Stimulated activated CD4-positive, alpha-beta T cell treated with anti-CD3 and anti-CD28 coated beads, TNF-alpha, amount 100 ng/mL, for 1 hour (primary cell): ENCODE data around the gene OLFM1.
"Not testable (repeated sequence)": the region's sequence is repeated elsewhere in the genome, so short reads cannot be mapped to it uniquely, and the experiment has no call there.

Experiments
- DNase-seq, 3 donors: peaks; one replicate each; pipeline ENCODE4 v3.0.0-alpha.2; 2020; ENCODE audit warnings: low read depth in 3 of 3, low spot score in 1 of 3

The OLFM1 gene

GRCh38 chr9:135105938-135106491, 18.5 kb downstream of the OLFM1 start:
- DNase-seq: no peak

DNA sequence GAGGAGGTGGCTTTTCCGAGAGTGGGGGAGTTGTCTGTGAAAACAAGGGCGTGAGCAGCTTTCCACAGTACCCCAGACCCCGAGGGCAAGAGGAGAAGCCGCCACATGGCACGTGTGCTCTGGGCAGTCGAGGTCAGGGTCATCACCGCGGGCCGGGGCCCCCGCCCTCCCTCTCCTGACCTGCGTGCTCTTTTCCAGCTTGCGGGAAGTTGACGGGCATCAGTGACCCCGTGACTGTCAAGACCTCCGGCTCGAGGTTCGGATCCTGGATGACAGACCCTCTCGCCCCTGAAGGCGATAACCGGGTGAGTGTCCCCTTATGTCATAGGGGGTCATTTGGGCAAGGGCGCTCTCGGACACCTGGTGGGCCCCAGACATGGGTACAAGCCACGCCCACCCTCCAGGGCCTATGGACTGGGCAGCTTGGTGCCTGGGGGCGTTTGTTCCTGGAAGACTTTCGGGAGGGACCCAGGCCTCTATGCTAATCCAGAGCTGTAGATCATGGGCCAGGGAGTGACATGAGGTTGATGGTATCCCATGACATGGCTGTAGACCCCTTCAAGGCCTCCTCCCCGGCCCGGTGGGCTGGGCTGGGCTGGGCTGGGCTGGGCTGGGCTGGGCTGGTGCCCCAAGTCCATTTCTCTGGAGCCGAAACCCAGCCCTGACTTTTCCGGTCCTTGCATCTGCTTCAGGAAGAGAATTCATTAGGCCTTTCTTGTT, 19.2 kb downstream of the OLFM1 start:
- DNase-seq: no peak

- no peak for DNase-seq
Measured at GRCh38 chr9:135107581-135108235, 20.2 kb downstream of the OLFM1 start.

DNA sequence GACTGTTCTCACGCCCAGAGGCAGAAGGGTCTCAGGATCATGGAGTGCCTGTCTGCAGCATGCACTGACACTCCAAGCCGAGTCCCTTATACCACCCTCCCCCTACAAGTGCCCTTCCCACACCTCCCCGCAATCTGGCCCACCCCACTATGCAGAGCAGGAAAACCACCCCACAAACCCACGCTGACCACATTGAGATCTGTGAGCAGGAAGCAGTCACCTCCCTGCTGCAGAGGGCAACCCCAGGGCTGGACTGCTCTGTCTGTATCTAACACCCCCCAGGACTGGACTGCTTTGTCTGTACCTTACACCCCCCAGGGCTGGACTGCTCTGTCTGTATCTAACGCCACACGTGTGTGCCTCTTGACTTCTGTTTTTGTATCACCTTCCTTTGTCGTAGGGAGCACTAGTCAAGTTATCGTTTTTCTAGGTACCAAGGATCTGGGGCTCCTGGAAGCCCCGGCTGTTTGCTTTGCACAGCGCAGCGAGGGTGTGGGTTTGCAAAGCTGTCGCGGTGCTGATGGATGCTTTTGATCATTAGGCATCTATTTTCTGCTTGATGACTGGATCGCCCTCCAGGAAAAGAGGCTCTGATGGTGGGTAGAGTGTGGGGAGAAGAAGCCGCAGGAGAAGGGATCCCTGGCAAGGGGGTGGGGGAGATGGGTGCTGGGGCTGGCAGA, 21.5 kb downstream of the OLFM1 start:
- DNase-seq: no peak

DNA sequence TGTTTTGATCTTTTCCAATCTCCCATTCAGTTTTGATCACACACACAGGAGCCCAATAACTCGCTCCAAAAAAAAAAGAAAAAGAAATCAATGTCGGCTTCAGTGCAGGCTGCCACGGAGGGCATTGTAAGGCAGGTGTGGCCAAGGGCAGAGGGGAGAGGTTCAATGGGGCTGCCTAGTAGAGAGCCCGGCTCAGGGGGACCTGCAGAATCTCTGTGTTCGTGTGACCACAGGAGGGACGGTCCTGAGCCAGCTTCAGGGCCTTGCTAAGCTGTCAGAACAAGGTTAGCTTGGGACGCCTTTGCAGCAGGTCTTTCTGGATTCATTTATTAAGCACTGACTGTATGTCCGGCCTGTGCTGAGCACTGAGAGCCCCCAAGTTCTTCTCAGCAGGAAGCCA, 22.2 kb downstream of the OLFM1 start:
- DNase-seq: no peak

GRCh38 chr9:135110416-135110815, 22.9 kb downstream of the OLFM1 start:
- no peak for DNase-seq

DNA sequence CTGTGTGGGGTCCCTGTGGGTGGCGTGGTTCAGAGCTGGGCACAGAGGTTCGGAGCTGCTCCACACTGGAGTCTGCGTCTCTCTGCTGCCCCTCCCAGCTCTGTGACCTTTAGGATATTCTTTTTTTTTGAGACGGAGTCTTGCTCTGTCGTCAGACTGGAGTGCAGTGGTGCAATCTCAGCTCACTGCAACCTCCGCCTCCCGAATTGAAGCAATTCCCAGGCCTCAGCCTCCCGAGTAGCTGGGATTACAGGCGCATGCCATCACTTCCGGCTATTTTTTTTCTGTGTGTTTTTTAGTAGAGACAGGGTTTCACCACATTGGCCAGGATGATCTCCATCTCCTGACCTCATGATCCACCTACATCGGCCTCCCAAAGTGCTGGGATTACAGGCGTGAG, 24.1 kb downstream of the OLFM1 start:
- DNase-seq: not testable (repeated sequence)

- DNase-seq: no peak
Measured at GRCh38 chr9:135116371-135116770, 28.9 kb downstream of the OLFM1 start.

- no peak for DNase-seq
Measured at GRCh38 chr9:135116881-135117280, 29.4 kb downstream of the OLFM1 start.

DNA sequence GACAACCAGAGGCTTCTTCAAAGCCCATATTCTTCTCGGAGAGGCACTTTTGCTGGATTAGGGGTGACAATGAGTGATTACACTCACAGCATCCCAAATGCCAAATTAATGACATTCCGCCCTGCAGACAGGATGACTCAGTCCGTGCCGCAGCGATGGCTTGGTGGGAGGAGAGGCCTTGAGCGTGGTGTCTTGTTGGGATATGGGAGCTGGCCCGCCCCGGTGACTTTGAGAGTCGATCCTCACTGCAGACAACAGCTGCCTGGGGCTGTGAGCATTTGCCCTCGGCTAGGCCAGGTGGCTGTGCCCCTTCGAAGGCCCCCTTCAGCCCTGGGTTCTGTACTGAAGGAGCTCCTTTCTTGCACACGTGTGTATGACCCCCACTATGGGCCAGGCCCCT, 29.8 kb downstream of the OLFM1 start:
- DNase-seq: no peak

GRCh38 chr9:135119496-135120064, 32.1 kb downstream of the OLFM1 start:
- no peak for DNase-seq

- no peak for DNase-seq
Measured at GRCh38 chr9:135120249-135120648, 32.8 kb downstream of the OLFM1 start.

- no peak for DNase-seq
Measured at GRCh38 chr9:135122316-135122715, 34.8 kb downstream of the OLFM1 start.

DNA sequence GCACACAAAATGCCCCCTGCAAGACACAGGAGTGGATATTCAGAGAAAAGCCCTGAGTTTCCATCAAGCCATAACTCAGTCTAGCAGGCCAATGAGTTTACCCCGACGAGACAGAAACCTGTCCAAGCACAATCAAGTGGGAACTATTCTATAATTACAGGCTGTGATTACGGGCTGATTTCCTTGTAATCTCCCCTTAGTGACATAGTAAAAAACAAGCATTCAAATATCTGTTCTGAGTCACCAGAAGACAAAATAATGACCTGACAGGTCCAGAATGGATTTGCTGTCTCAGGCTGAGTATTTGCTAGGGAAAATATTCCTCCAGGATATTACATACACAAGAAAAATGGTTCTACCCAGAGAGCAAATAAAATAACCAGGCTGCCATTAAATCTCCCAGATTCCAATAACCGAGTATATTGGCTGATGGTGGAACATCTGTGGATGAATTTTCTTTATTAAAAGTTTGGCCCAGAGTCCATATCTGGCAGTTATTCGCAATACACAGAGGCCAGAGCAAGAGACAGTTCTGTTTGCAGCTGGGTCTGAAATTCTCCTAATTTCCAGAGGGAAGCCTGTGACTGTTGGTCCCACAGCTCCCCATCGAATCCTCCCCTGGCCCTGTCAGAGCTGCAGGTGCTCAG, 35.8 kb downstream of the OLFM1 start:
- no peak for DNase-seq

DNA sequence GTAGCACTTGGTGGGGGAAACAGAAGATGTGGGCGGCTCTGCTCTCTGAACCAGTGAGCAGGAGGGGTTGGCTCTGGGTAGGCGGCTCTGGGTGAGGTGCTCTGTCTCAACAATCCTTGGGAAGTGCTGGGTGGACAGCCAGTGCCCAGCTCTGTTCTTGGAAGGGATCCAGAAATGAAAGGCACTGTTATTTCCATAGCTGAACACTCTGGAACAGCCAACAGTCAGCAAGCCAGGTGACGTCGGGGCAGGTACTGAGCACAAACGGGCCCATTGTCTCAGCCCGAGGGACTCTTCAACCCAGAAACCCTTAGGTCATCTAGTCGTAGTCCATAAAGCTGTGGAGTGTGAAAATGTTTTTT, 36.3 kb downstream of the OLFM1 start:
- no peak for DNase-seq

- DNase-seq: no peak
Measured at GRCh38 chr9:135126451-135127187, 39.2 kb downstream of the OLFM1 start.

GRCh38 chr9:135127718-135128670, 40.5 kb downstream of the OLFM1 start:
- DNase-seq: no peak

- DNase-seq: no peak
Measured at GRCh38 chr9:135129137-135129695, 41.7 kb downstream of the OLFM1 start.
